Astrocyte (in vitro differentiated cells and primary cell): Measurements from ENCODE around the gene TTC7B. TPM values are rescaled to one million over a fixed set of nuclear protein-coding genes. Genes with fewer than 3 reads are reported as not detected.

ENCODE experiments used
- DNase-seq: peaks from one replicate; pipeline ENCODE4 v3.0.0-alpha.2; 2010; ENCODE audit warnings: low read depth
- FAIRE-seq: peaks from 2 replicates; lab custom pipeline; 2011; peaks lifted over from hg19 to GRCh38; lab: Jason Lieb, UNC
- H2AFZ ChIP-seq: 2 replicates; pipeline ENCODE4 v1.6.0; 2012; ENCODE audit warnings: low read depth, low read length, inconsistent platforms
- H3K27ac ChIP-seq: 2 replicates; pipeline ENCODE4 v1.5.1; 2011; ENCODE audit warnings: low read depth, low read length, inconsistent platforms
- H3K27me3 ChIP-seq: 2 replicates; pipeline ENCODE4 v1.6.0; 2011; ENCODE audit warnings: low read length, inconsistent platforms; ENCODE audit not compliant: insufficient read depth
- H3K36me3 ChIP-seq: 2 replicates; pipeline ENCODE4 v1.5.1; 2011; ENCODE audit warnings: low read length, inconsistent platforms; ENCODE audit not compliant: insufficient read depth
- H3K4me1 ChIP-seq: 2 replicates; pipeline ENCODE4 v1.5.1; 2011; ENCODE audit warnings: low read length, inconsistent platforms; ENCODE audit not compliant: insufficient read depth
- H3K4me2 ChIP-seq: 2 replicates; pipeline ENCODE4 v1.6.0; 2012; ENCODE audit warnings: low read length, inconsistent platforms
- H3K4me3 ChIP-seq: 2 replicates; pipeline ENCODE4 v1.5.1; 2011; ENCODE audit warnings: low read depth, mild to moderate bottlenecking, low read length, inconsistent platforms; ENCODE audit not compliant: insufficient read depth
- H3K79me2 ChIP-seq: 2 replicates; pipeline ENCODE4 v1.6.0; 2012; ENCODE audit warnings: mild to moderate bottlenecking, low read length, inconsistent platforms; ENCODE audit not compliant: insufficient read depth
- H3K9ac ChIP-seq: 2 replicates; pipeline ENCODE4 v1.6.0; 2012; ENCODE audit warnings: mild to moderate bottlenecking, low read length, inconsistent platforms
- H3K9me3 ChIP-seq: 2 replicates; pipeline ENCODE4 v1.5.1; 2012; ENCODE audit warnings: low read depth, mild to moderate bottlenecking, low read length, inconsistent platforms; ENCODE audit not compliant: insufficient read depth
- H4K20me1 ChIP-seq: 2 replicates; pipeline ENCODE4 v1.6.0; 2012; ENCODE audit warnings: low read length, inconsistent platforms; ENCODE audit not compliant: insufficient read depth
- H3K27ac Mint-ChIP-seq: one replicate; pipeline ENCODE4 v1.8.0; 2021; ENCODE audit warnings: mild to moderate bottlenecking, mixed read lengths; ENCODE audit not compliant: unreplicated experiment
- H3K27me3 Mint-ChIP-seq: one replicate; pipeline ENCODE4 v1.8.0; 2021; ENCODE audit warnings: low read depth, mixed read lengths; ENCODE audit not compliant: unreplicated experiment
- H3K36me3 Mint-ChIP-seq: one replicate; pipeline ENCODE4 v1.8.0; 2021; ENCODE audit warnings: low read depth, mixed read lengths; ENCODE audit not compliant: unreplicated experiment
- H3K4me1 Mint-ChIP-seq: one replicate; pipeline ENCODE4 v1.8.0; 2021; ENCODE audit warnings: low read depth, mixed read lengths; ENCODE audit not compliant: unreplicated experiment
- H3K4me3 Mint-ChIP-seq: one replicate; pipeline ENCODE4 v1.8.0; 2021; ENCODE audit warnings: mild to moderate bottlenecking, moderate library complexity, mixed read lengths; ENCODE audit not compliant: unreplicated experiment
- H3K9me3 Mint-ChIP-seq: one replicate; pipeline ENCODE4 v1.8.0; 2021; ENCODE audit warnings: mild to moderate bottlenecking, mixed read lengths; ENCODE audit not compliant: unreplicated experiment
- CTCF ChIP-seq: IDR thresholded peaks from 2 replicates; pipeline ENCODE4 v1.5.1; 2011; ENCODE audit warnings: low read depth, mild to moderate bottlenecking, inconsistent platforms, low read length, moderate library complexity; ENCODE audit not compliant: insufficient read depth
- EZH2 ChIP-seq: IDR thresholded peaks from 2 replicates; pipeline ENCODE4 v1.6.1; 2012; ENCODE audit warnings: mild to moderate bottlenecking, low read length, inconsistent platforms; ENCODE audit not compliant: insufficient read depth
- total RNA-seq: library from RNA; stranded (reverse); gene quantifications from 2 replicates; pipeline ENCODE4 v1.2.1, GENCODE V29; 2021

TTC7B gene
- total RNA-seq, 1 donor from 2014 or later, result 42.1 TPM

GRCh38 chr14:90556666-90557450 is 259.4 kb downstream of the TTC7B start:
- Histone ChIP-seq H3K36me3 (no peaks in the 10 kb centered on the region), H2AFZ (no peak overlapping the region), H3K4me3 (no peak overlapping the region), H3K4me1 (peaks cover 8% of the 10 kb centered on the region), H3K9me3 (no peaks in the 10 kb centered on the region), H3K4me2 (peak overlapping the region; percentile 66), H3K79me2 (no peaks in the 10 kb centered on the region), H4K20me1 (peaks cover 3% of the 10 kb centered on the region), H3K27ac (no peak overlapping the region), H3K27me3 (no peaks in the 10 kb centered on the region), H3K9ac (no peak overlapping the region)
- peaks cover 15% of the 10 kb centered on the region for H3K27me3 Mint-ChIP-seq
- DNase-seq (no peak), FAIRE-seq (no peak)
- H3K9me3 Mint-ChIP-seq, result no peaks in the 10 kb centered on the region
- no peak overlapping the region for H3K27ac Mint-ChIP-seq
- no peak overlapping the region for H3K4me3 Mint-ChIP-seq
- TF ChIP-seq EZH2 (no peak), CTCF (no peak)
- peaks cover 7% of the 10 kb centered on the region for H3K4me1 Mint-ChIP-seq
- H3K36me3 Mint-ChIP-seq, result peaks cover 7% of the 10 kb centered on the region

- peaks cover 4% of the 10 kb centered on the region for H4K20me1 ChIP-seq
- Mint-ChIP-seq H3K9me3 (no peaks in the 10 kb centered on the region), H3K27me3 (peaks cover 13% of the 10 kb centered on the region), H3K4me3 (no peak overlapping the region), H3K27ac (no peak overlapping the region), H3K36me3 (peaks cover 7% of the 10 kb centered on the region), H3K4me1 (peaks cover 9% of the 10 kb centered on the region)
- H3K27me3 ChIP-seq, result no peaks in the 10 kb centered on the region
- H3K79me2 ChIP-seq, result no peaks in the 10 kb centered on the region
- no peak for TF ChIP-seq EZH2
- TF ChIP-seq CTCF, result no peak
- no peaks in the 10 kb centered on the region for H3K36me3 ChIP-seq
- no peak overlapping the region for H3K4me3 ChIP-seq
- DNase-seq (peak; percentile 11), FAIRE-seq (no peak)
- H2AFZ ChIP-seq, result no peak overlapping the region
- no peaks in the 10 kb centered on the region for H3K9me3 ChIP-seq
- H3K4me1 ChIP-seq, result peaks cover 15% of the 10 kb centered on the region
- no peak overlapping the region for H3K9ac ChIP-seq
- H3K27ac ChIP-seq, result no peak overlapping the region
- H3K4me2 ChIP-seq, result peak overlapping the region; percentile 66
Observed at GRCh38 chr14:90556012-90556477, 260.2 kb downstream of the TTC7B start.
